AG08395 (cell line): Measurements from ENCODE around the gene PTGFRN.

Source experiments
- DNase-seq: peaks from one replicate; pipeline ENCODE4 v3.0.0; 2012; ENCODE audit warnings: mixed read lengths, low spot score

PTGFRN gene

DNA sequence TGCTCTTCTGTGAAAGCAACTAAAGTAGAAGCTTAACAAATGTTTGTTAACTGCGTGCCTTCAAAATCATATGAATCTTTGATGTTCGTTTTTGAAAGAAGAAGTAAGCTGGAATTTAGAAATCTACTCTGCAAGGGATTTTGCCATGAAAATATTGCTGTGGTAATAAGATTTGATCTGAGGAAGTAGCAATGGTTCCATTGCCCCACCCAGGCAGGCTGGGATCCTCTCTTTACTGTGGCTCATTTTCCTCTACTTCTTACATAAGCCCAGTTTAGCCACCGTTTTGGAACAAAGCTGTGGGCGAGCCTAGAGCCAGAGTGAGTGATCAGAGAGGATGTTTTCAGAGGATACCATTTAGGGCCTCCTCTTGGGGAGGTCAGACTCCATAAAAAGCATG is 20.3 kb upstream of the PTGFRN start:
- no peak for DNase-seq

GRCh38 chr1:116891396-116892079 is 18.2 kb upstream of the PTGFRN start:
- DNase-seq, result no peak

GRCh38 chr1:116895073-116895472 is 14.6 kb upstream of the PTGFRN start:
- DNase-seq, result no peak

DNA sequence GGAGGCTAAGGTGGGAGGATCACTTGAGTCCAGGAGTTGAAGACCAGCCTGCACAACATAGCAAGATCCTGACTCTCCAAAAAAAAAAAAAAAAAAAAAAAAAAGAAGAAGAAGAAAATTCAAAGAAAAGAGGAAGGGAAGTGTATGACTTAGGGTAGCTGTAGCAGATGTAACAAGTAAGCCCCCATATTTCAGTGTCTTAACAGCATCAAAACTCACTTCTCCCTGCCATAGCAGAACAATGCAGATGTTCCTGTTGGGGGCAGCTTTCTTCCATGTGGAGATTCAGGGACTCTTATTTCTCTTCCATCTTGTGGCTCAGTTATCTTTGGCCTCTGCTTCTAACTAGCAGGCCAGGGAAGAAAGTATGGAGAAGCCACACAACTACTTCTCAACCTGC is 10.2 kb upstream of the PTGFRN start:
- DNase-seq, result no peak

GRCh38 chr1:116900471-116901365 is 9.0 kb upstream of the PTGFRN start:
- DNase-seq, result no peak

DNA sequence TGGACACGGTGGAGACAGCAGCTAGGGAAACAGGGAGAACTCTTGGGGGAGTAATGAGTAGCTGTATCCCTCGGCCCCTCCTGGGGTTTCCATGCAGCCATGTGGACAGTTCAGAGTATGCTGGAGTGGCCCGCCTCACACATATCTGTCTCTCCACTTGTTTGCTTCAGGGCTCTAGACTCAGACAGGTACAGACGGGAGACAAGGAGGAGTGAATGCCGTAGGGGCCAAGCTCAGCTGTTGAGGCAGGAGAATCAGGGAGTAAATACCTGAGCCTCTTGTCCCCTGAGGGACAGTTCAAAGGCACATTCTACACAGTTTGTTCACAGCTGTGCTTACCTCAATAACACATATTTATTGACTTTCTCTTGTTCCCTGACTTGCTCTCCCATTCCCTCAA is 7.7 kb upstream of the PTGFRN start:
- DNase-seq, result no peak

- DNase-seq, result no peak
Measured at GRCh38 chr1:116902723-116903383, 6.9 kb upstream of the PTGFRN start.

DNA sequence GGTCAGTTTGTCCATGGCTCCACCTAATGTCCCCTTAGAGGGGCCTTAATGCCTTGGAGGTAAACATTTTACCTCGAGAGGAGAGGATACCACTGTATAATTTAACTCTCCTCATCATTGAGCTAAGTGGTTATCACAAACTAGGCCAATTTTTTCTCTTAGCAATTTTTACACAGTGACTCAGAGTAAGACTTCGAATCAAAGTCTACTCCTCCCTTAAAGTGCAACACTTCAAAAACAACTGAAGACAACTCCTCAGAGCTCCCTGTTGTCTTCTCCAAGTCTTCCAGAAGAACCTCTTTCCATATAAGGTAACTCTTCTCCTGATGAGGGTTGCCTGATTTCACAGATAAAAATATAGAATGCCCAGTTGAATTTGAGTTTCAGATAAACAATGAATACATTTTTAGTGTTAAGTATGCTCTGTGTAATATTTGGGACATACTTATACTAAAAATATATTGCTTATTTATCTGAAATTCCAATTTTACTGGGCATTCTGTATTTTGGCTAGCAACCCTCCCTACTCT is 4.9 kb upstream of the PTGFRN start:
- peak; percentile 33 for DNase-seq

GRCh38 chr1:116906812-116907211 is 2.9 kb upstream of the PTGFRN start:
- no peak for DNase-seq

GRCh38 chr1:116907351-116907750 is 2.4 kb upstream of the PTGFRN start:
- no peak for DNase-seq

DNA sequence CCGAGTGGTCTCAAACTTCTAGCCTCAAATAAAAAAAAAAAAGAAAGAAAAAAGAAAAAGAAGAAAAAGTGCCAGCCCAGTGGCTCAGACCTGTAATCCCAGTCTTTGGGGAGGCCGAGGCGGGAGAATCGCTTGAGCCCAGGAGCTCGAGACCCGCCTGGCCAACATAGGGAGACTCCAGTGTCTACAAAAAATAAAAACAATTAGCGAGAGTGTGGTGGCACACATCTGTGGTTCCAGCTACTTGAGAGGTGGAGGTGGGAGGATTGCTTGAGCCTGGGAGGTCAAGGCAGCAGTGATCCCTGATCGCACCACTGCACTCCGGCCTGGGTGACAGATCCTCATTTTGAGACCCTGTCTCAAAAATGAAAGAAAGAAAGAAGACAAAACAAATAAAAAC is 1.4 kb upstream of the PTGFRN start:
- no peak for DNase-seq

DNA sequence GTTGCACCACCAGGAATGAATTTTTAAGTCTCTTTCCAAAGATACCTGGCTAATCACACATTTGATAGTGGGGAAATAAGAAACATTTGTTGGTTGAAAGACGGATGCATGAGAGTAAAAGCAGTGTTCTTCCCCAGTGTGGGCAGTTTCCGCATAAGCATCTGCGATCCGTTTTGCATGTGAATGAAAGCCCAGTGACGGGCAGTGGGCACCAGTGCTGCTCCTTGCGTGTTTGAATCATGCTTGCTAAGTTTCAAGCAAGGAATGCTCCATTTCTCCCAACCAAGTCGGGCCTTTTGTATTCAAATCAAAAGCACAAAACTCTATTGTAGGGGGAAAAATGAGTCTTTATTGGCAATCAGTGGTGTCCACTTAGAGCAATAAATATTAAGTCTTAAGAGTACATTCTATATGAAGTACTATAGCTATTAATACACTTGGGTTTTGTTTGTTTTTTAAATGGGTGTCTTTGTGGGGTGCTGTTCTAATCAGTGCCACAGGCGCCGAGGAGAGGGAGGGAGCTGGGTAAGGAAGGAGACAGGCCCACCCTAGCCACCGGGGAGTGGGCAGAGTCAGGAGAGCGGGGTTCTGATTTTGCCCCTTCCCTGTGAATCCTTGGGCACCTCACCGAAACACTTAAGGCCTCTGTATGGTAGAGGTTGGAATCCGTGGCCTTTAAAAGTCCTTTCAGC is 750 bp upstream of the PTGFRN start:
- DNase-seq, result no peak

GRCh38 chr1:116910379-116911187 is 867 bp downstream of the PTGFRN start:
- no peak for DNase-seq

DNA sequence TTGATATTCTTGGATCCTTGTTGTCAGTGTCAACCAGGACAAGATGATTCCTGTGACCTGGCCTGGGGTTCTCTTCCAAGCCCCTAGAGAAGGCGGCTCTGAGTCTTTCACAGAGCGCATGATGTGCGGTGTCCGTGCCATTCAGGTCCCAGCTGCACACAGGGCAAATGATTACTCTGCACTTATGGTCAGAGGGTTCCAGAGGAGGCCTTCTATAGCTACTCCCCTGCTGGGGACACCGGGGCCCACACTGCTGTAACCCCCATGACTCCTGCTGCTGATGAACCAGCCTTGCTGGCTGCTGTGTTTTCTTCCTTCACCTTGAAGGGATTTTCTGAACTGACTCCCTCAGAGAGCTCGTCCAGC is 1.5 kb downstream of the PTGFRN start:
- no peak for DNase-seq

GRCh38 chr1:116911779-116912469 is 2.2 kb downstream of the PTGFRN start:
- no peak for DNase-seq

- no peak for DNase-seq
Measured at GRCh38 chr1:116912846-116913245, 3.1 kb downstream of the PTGFRN start.

DNA sequence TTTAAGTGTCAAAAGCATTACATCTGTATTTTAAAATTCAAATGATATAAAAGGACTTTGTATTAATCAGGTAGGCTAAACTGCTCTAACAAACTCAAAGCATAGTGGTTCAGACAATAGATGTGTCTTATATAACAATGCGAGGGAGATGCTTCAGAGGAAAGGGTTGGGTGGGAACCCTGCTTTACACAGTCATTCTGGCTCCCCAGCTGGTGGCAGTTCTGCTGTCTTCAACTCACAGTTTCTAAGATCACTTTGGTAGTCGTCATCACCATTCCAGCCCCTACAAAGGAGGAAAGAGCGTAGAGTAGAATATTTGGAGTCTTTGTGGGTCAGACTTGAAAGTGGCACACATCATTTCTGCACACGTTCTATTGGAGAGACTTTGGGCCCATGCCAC is 4.2 kb downstream of the PTGFRN start:
- DNase-seq, result no peak

DNA sequence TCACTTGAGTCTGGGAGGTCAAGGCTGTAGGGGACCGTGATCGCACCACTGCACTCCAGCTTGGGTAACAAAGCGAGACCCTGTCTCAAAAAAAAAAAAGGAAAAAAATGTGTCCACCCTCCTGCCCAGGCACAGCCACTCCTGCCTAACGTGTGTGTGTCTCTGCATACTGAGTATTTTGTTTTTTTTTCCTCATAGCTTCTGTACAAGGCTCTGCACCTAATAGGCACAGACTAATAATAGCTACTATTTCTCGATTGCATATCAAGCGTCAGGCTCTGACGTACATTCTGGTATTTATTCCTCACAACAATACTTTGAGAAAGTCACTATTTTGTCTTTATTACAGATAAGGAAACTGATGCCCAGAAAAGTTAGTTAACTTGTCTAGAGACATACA is 5.0 kb downstream of the PTGFRN start:
- DNase-seq, result no peak

- no peak for DNase-seq
Measured at GRCh38 chr1:116915086-116915661, 5.5 kb downstream of the PTGFRN start.

DNA sequence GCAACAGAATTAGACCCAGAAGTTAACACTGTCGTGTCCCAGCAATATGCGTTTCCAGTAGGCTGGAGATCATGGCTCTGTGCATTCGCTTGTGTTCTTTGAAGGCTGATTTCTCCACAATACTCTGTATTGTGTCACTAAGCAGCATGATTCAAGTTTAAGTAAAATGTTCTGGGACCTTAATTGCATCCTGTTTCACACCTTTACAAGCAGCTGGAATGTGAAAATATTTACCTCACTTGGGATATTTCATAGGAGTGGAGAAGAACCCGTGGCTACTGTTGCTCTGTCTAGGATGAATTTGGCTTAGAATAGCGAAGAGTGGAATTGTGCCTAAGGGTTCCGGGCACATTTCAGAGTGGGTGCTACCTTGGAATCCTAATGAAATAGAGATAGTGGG is 6.3 kb downstream of the PTGFRN start:
- DNase-seq, result no peak
